Measurements from ENCODE around the gene SLC25A10. TPM values are rescaled to one million over a fixed set of nuclear protein-coding genes. Genes with fewer than 3 reads are reported as not detected.

The SLC25A10 gene
- total and polyA plus RNA-seq, 2 of the 4 experiments (the other 2 are of a cell fraction) = 14.9 to 19.0 TPM

- BruUV-seq (replicated peaks) = no TSS peak
- no peak overlapping the region for H3K23ac ChIP-seq (ENCODE audit: low read depth, low read length)
- no peaks in the 10 kb centered on the region; the same call in 1 of the 2 replicates for H4K20me1 ChIP-seq (ENCODE audit: insufficient read depth, low read length)
- H2BK20ac ChIP-seq (ENCODE audit: low read depth, low read length) = no peak overlapping the region
- no peaks in the 10 kb centered on the region for H3K27me3 ChIP-seq (ENCODE audit: control insufficient read depth, insufficient read depth, low read length)
- no peak overlapping the region for H4K91ac ChIP-seq (ENCODE audit: insufficient read depth, low read depth, low read length)
- H4K8ac ChIP-seq (ENCODE audit: low read depth in 2 of 2, low read length in 2 of 2) = no peak overlapping the region
- H3K36me3 ChIP-seq (ENCODE audit: control insufficient read depth, insufficient read depth, low read length) = peaks cover 2% of the 10 kb centered on the region; the same call in 1 of the 2 replicates
- H3K4me1 ChIP-seq (ENCODE audit: control insufficient read depth, insufficient read depth, low read length) = peaks cover 18% of the 10 kb centered on the region
- TF ChIP-seq RFX5 (IDR thresholded peaks at IDR 0.05; ENCODE audit: low read depth, low read length) (no peak), MXI1 (IDR thresholded peaks at IDR 0.05; ENCODE audit: borderline replicate concordance, low read depth, low read length) (no peak), MAFK (IDR thresholded peaks at IDR 0.05; ENCODE audit: low read depth, low read length) (no peak), CHD1 (IDR thresholded peaks at IDR 0.05; ENCODE audit: low read depth, low read length) (no peak), NFE2L2 (IDR thresholded peaks at IDR 0.05; ENCODE audit: low read depth, low read length) (no peak), FOS (IDR thresholded peaks at IDR 0.05; ENCODE audit: low read depth, low read length) (no peak), USF2 (IDR thresholded peaks at IDR 0.05; ENCODE audit: low read depth, low read length) (no peak), RCOR1 (IDR thresholded peaks at IDR 0.05; ENCODE audit: insufficient replicate concordance, low read length) (no peak), POLR2A (IDR thresholded peaks at IDR 0.05; ENCODE audit: low read depth, low read length) (no peak), RAD21 (IDR thresholded peaks at IDR 0.05; ENCODE audit: low read length) (no peak), BHLHE40 (IDR thresholded peaks at IDR 0.05; ENCODE audit: low read depth, low read length) (no peak), CEBPB (IDR thresholded peaks at IDR 0.05; ENCODE audit: low read depth, low read length) (no peak)
- no peak overlapping the region for H4K5ac ChIP-seq (ENCODE audit: low read depth, low read length)
- WGBS, 2 experiments (ENCODE audit: extremely low coverage in 2 of 2, insufficient read length in 1 of 2) = 94% methylated on average over 2 of the region's 32 CpGs; no CpG with 5 or more reads in 1 of the 2 experiments
- no peak overlapping the region for H2BK5ac ChIP-seq (ENCODE audit: low read depth, low read length, poor library complexity, severe bottlenecking)
- no peak overlapping the region for H2BK15ac ChIP-seq (ENCODE audit: low read depth, low read length)
- no peak overlapping the region for H3K4me2 ChIP-seq (ENCODE audit: low read depth, low read length)
- ChIA-PET POLR2A (ENCODE audit: unreplicated experiment) (no interaction called here), CTCF (no interaction called here)
- peak overlapping the region; percentile 28 for H2AK9ac ChIP-seq (replicated peaks; ENCODE audit: low read depth, low read length, poor library complexity)
- in situ Hi-C loops (cut with MboI; ENCODE audit: low sequenced_read_pairs) = no loop called here
- no peak overlapping the region for H3K9ac ChIP-seq (ENCODE audit: low read depth, low read length)
- H3K56ac ChIP-seq (ENCODE audit: extremely low read depth, insufficient read depth, low read length) = no peak overlapping the region
- H3K14ac ChIP-seq (replicated peaks; ENCODE audit: low read depth, low read length) = no peak overlapping the region
- intact Hi-C loops (cut with micrococcal nuclease) = no loop called here
- H2BK120ac ChIP-seq (ENCODE audit: low read depth, low read length) = no peak overlapping the region
- H2AK5ac ChIP-seq (ENCODE audit: low read depth, low read length) = no peak overlapping the region
- peaks cover 14 to 30% of the 10 kb centered on the region in 2 experiments for H3K79me1 ChIP-seq (ENCODE audit: low read depth in 1 of 2, low read length in 2 of 2)
- H3K9me1 ChIP-seq (ENCODE audit: insufficient read depth, low read length) = peaks cover 8% of the 10 kb centered on the region
- no peak overlapping the region for H3K4me3 ChIP-seq (ENCODE audit: insufficient read depth, low read depth, low read length)
- no peak overlapping the region for H3K18ac ChIP-seq (ENCODE audit: low read depth, low read length)
- H3K27ac ChIP-seq (ENCODE audit: insufficient read depth, low read length) = no peak overlapping the region
- no peaks in the 10 kb centered on the region for H3K9me3 ChIP-seq (ENCODE audit: control insufficient read depth, insufficient read depth, low read length)
- dilution Hi-C loops (cut with HindIII; ENCODE audit: low sequenced_read_pairs, unreplicated experiment) = no loop called here
- H3K4ac ChIP-seq (ENCODE audit: low read depth, low read length) = no peak overlapping the region
- no peak overlapping the region for H2AFZ ChIP-seq (replicated peaks; ENCODE audit: low read length, poor library complexity)
- no peak for ATAC-seq (ENCODE audit: low read depth)
- no peak for DNase-seq
Observed at GRCh38 chr17:81715107-81715871, 3.2 kb downstream of the SLC25A10 start.

All from IMR-90 (cell line).